ENCODE measurements around the gene GBX2. TPM values are rescaled to one million over a fixed set of nuclear protein-coding genes. Genes with fewer than 3 reads are reported as not detected.

The GBX2 gene
- total RNA-seq, 1 experiment from 2014 or later, result 0.31 TPM

DNA sequence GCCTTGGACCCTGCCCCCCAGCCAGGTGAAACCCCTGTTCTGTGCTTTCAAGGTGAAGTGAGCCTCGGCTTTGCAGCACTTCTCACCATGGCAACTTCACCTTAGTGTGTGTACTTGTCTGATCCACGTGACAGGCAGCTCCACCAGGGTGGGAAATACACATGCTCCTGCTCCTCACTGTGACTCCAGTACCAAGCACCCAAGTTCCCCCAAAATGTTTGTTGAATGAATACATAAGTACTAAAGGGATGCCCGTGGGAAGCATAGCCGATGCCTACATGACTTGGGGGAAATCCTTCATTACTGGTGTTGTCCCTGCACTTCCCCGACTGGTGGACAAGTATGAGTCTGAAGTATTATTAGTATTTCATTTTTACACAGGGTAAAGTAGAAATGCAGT, 41.8 kb upstream of the GBX2 start:
- no peaks in the 10 kb centered on the region for H3K9me3 ChIP-seq (ENCODE audit: control insufficient read depth, low read depth, low read length)

More for the DNA sequence above, 41.8 kb upstream of the GBX2 start:
- H4K5ac ChIP-seq (ENCODE audit: insufficient read length, low read depth, low read length), result no peak overlapping the region
- no peak overlapping the region for H2BK20ac ChIP-seq (ENCODE audit: low read depth, low read length, poor library complexity, severe bottlenecking)
- no peak overlapping the region for H3K56ac ChIP-seq (ENCODE audit: insufficient read length, low read depth, low read length)
- TF ChIP-seq, protein P1, sequence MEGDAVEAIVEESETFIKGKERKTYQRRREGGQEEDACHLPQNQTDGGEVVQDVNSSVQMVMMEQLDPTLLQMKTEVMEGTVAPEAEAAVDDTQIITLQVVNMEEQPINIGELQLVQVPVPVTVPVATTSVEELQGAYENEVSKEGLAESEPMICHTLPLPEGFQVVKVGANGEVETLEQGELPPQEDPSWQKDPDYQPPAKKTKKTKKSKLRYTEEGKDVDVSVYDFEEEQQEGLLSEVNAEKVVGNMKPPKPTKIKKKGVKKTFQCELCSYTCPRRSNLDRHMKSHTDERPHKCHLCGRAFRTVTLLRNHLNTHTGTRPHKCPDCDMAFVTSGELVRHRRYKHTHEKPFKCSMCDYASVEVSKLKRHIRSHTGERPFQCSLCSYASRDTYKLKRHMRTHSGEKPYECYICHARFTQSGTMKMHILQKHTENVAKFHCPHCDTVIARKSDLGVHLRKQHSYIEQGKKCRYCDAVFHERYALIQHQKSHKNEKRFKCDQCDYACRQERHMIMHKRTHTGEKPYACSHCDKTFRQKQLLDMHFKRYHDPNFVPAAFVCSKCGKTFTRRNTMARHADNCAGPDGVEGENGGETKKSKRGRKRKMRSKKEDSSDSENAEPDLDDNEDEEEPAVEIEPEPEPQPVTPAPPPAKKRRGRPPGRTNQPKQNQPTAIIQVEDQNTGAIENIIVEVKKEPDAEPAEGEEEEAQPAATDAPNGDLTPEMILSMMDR (conservative IDR thresholded peaks at IDR 0.05), result no peak
- Mint-ChIP-seq H3K27me3 (ENCODE audit: low read depth) (peaks cover 4% of the 10 kb centered on the region), H3K4me1 (peaks cover 10 to 12% of the 10 kb centered on the region in 2 experiments; a peak in 3 of 4 replicates), H3K36me3 (ENCODE audit: insufficient read depth in 1 of 3, low read depth in 3 of 3) (no peaks in the 10 kb centered on the region; a peak in 1 of 7 replicates), H3K27ac (no peak overlapping the region), H3K4me3 (no peak overlapping the region), H3K9me3 (peaks cover 0 to 3% of the 10 kb centered on the region in 2 experiments; a peak in 4 of 5 replicates)
- H2BK15ac ChIP-seq (ENCODE audit: low read depth, low read length), result no peak overlapping the region
- no peak overlapping the region for H3K27ac ChIP-seq (ENCODE audit: insufficient read length, low read depth, low read length)
- no CpG with 5 or more reads among the region's 5 CpGs for WGBS (ENCODE audit: extremely low coverage, insufficient read length, low lambda C conversion rate)
- no peak overlapping the region for H3K9ac ChIP-seq (ENCODE audit: extremely low read depth, insufficient read length, low read length)
- H2BK12ac ChIP-seq (ENCODE audit: insufficient read length, low read depth, low read length), result no peak overlapping the region
- no peak overlapping the region for H4K91ac ChIP-seq (ENCODE audit: insufficient read length, low read depth, low read length)
- no peak for DNase-seq
- no peaks in the 10 kb centered on the region for H4K20me1 ChIP-seq (ENCODE audit: control insufficient read depth, insufficient read depth, insufficient read length)
- no peak overlapping the region for H3T11ph ChIP-seq (ENCODE audit: low read length)
- no peak overlapping the region for H2BK5ac ChIP-seq (ENCODE audit: insufficient read length, low read length)
- no peak overlapping the region for H3K4me2 ChIP-seq (ENCODE audit: insufficient read depth, insufficient read length, low read length)
- H4K8ac ChIP-seq (replicated peaks; ENCODE audit: insufficient read length, low read depth, low read length), result no peak overlapping the region
- H3K27me3 ChIP-seq (ENCODE audit: insufficient read depth, low read length), result no peaks in the 10 kb centered on the region
- no peak overlapping the region for H3K18ac ChIP-seq (ENCODE audit: insufficient read length, low read depth, low read length)
- no peak overlapping the region for H2BK120ac ChIP-seq (ENCODE audit: low read depth, low read length, poor library complexity, severe bottlenecking)
- no peaks in the 10 kb centered on the region for H3K79me2 ChIP-seq (ENCODE audit: insufficient read depth, low read length)
- no peak overlapping the region for H3K14ac ChIP-seq (ENCODE audit: insufficient read depth, low read length)
- H3K23me2 ChIP-seq (ENCODE audit: insufficient read length, low read depth, low read length, poor library complexity, severe bottlenecking), result no peaks in the 10 kb centered on the region
- H3K4ac ChIP-seq (ENCODE audit: low read depth, low read length), result no peak overlapping the region
- H2AK5ac ChIP-seq (ENCODE audit: insufficient read length, low read length), result no peak overlapping the region
- no peak overlapping the region for H2AFZ ChIP-seq (ENCODE audit: low read length)
- H3K79me1 ChIP-seq (ENCODE audit: insufficient read depth, low read depth, low read length, poor library complexity, severe bottlenecking), result no peaks in the 10 kb centered on the region
- no peaks in the 10 kb centered on the region for H3K4me1 ChIP-seq (ENCODE audit: insufficient read depth, low read length)
- H3K23ac ChIP-seq (ENCODE audit: insufficient read length, low read depth, low read length), result no peak overlapping the region
